GDM1 (cell line): ENCODE data around the gene GALNT14.
"Not testable (repeated sequence)": the region's sequence is repeated elsewhere in the genome, so short reads cannot be mapped to it uniquely, and the experiment has no call there.

Experiments used
- DNase-seq: peaks from one replicate; lab custom pipeline; 2025; lab: John Stamatoyannopoulos, UW

The GALNT14 gene

DNA sequence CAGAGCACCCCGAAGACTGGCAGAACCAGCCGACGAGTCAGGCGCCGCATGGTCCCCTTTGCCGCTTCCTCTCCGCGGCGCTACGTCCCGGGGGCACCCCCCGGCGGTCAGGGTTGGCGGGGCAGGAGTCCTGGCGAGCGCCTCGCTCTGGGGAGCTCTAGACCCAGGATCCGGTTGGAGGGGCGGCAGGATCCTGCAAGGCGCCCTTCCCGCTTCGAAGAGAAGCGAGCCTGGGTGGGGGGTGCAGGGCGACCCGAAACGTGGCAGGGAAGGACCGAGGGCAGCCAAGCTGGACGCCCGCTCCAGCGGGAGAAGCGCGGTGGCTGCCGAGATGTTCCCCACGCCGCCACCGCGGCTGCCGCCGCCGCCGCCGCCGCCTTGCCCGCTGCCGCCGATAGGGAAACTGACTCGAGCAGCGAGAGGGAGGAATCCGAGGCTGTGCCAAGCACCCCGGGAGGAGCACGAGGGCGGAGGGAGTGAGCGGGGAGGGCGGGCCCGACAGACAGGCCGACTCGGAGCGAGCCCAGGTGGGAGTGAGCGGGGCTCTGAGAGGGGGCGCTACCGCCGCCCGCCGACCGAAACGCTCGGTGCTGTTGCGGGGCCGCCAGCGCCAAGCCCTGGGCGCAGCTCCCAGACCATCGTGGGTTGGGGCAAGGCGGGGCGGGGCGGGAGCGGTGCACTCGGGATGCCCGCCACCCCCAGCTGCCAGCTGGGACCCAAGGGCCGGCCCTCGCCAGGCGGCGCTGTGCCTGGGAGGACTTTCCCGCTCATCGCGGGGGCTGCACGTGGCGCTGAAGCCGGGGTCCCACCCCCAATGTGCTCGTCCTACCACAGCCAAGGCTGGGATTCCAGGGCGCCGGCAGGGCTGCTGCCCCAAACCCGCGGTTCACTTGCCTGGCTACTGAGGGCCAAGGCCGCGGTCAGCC is at the start of gene GALNT14:
Gene GALNT14 (minus strand): TSS at position 404 of the 926 bp plus-strand sequence. CDS start 354 bp downstream, at position 50.
- DNase-seq, result no peak

GRCh38 chr2:31187166-31187565 is 48.9 kb upstream of the GALNT14 start:
- DNase-seq, result no peak

GRCh38 chr2:31183973-31184372 is 45.7 kb upstream of the GALNT14 start:
- not testable (repeated sequence) for DNase-seq

GRCh38 chr2:31176742-31177141 is 38.5 kb upstream of the GALNT14 start:
- DNase-seq, result no peak

DNA sequence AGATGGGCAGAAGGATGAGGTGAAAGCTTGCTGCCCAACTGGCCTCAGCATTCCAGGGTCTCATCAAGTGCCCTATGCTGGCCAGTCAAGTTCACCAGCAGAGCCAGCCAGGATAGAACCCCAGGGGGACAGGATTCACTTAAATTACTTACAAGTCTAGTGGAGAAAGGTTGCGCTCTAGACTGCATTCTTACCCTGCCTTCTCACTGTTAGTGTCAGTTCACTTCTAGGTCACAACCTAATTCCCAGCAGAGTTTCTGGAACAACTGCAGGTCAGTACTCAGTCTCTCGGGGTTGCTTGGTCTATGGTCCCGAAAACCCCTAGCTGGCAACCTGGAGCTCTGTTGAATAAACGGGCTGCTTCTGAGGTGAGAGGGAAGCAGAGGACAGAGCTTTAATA is 32.9 kb upstream of the GALNT14 start:
- DNase-seq, result no peak

GRCh38 chr2:31170071-31170698 is 31.9 kb upstream of the GALNT14 start:
- peak; percentile 46 for DNase-seq

GRCh38 chr2:31168291-31168690 is 30.1 kb upstream of the GALNT14 start:
- DNase-seq, result no peak

DNA sequence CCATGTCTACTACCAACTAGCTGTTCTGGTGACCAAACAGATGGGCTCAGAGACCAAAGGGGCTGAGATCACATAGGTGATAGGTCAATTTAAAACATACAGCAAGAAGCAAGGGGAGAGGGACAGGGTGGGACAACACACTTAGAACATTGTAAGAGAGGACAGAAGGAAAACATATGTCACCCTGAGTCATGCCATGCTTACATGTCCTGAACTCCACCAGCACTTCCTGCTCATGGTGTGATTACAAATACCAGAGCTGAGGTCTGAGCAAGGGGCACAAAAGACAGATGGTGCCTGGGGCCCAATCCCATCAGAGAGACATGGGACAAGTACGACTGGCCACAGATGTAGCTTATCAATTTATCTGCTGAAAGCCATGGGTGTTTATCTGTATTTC is 28.7 kb upstream of the GALNT14 start:
- no peak for DNase-seq

DNA sequence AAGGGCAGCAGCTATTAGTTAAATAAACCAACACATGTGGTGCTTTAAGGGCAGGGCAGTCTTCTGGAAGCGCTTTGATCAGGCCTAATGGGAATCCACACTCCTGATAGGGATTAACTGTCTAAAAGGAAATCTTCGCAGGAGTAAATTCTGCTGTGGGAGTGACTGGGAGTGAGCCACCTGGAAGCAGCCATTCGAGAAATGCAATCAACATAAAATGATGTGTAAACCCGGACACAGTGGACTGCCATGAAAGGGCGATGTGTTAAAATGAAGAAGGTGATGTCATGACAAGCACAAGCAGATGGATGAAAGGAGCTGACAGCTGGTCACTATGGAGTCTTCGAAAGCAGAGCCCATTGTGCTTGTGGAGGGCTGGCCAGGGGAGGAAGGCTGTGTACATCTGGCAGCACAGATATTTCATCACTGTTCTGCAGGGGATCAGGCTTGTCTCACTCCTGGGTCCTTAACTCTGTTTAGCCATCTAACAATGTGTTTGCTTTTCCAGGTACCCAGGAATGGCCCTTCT is 24.8 kb upstream of the GALNT14 start:
- no peak for DNase-seq

- DNase-seq, result no peak
Observed at GRCh38 chr2:31161637-31162036, 23.4 kb upstream of the GALNT14 start.

DNA sequence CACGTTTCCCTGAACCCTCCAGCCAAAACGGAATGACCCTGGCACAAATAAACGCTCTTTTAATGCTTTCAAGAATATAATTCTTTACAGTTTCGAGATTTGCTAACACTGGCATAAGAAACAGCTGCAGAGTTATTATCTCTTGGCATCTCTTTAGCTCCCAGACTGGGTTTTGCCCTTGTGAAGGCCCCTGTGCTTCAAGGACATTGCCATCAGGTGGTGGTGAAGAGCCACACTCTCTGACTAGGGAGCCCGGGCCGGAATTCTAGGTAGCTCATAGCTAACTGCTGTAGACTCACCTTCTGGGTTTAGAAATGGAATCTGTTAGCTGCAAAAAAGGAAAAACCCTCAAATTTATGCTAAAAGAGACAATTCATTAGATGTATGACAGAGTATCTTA is 13.3 kb upstream of the GALNT14 start:
- no peak for DNase-seq

- no peak for DNase-seq
Observed at GRCh38 chr2:31150120-31150670, 12.0 kb upstream of the GALNT14 start.

- DNase-seq, result no peak
Observed at GRCh38 chr2:31148514-31148913, 10.3 kb upstream of the GALNT14 start.

DNA sequence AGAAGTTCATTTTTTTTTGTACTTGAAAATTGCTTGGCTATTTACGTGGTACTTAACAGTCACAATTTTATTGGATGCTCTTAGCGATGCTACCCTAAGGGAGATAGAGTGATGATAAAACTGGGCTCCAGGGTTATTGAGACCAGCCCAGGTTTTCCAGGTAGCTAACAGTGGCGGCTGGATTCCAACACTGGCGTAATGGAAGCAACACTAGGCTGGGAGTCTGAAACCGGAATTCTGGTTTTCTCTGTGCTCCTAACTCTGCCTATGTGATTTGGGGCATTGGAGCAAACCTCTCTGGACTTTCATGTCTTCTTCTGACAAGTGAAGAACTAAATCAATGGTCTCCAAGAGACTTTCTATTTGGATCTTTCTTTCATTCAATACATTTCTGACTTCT is 9.4 kb upstream of the GALNT14 start:
- DNase-seq, result no peak

- DNase-seq, result no peak
Observed at GRCh38 chr2:31142110-31142509, 3.9 kb upstream of the GALNT14 start.

GRCh38 chr2:31141443-31142085 is 3.3 kb upstream of the GALNT14 start:
- DNase-seq, result no peak

DNA sequence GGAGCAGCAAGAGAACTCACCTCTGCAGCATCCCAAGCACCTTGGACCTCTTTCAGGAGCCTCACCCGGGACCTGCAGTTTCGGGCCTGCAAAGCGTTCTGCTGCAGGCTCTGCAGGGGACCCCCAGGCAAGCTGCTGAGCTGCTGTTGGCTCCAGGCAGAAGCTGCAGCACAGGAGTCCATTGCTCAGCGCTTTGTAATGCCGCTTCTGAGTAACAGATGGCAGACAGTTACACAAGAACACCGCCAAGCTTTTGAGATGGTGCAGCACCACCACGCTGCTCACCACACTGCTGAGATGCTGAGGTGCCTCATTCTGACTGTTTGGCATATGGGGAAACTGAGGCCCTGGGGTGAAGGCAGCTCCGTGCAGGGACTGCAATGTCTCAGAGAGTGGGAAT is 1.9 kb upstream of the GALNT14 start:
- DNase-seq, result no peak

DNA sequence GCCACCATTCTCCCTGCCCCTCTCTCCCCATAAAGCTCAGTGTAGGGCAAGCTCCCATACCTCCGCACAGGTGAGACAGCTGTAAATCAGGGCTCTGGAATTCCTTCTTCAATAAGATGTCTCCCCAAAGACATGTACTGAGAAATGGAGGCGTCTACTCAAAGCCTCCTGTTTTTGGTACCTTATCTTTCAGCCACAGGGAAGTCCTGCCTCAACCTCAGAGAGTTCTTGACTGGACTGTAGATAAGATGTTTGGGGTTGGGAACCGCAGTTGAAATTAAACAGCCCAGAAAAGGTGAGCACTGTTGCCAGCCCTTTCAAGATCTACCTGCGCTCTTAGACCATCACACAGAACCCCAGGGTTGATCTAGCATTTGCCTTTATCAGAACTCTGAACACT is 1.4 kb upstream of the GALNT14 start:
- DNase-seq, result no peak

GRCh38 chr2:31137211-31138036 is 816 bp downstream of the GALNT14 start:
- no peak for DNase-seq

GRCh38 chr2:31136732-31137131 is 1.5 kb downstream of the GALNT14 start:
- DNase-seq, result no peak

DNA sequence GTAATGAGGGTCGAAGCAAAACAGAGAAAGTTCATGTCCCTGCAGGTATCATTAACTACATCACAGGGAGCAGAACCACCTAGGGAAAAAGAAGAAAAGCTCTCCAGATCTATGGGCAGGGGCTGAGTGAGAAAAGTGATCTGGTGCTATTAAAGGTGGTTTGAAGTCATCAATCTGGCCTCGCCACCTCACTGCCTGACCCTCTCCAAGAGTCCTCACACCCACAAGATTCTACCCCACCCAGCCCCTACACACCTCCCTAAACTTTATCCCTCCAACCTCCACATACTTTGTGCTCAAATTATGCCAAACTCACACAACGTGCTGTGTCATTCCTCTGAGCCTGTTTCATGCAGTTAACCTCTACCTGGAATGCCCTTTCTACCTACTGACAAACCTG is 2.2 kb downstream of the GALNT14 start:
- DNase-seq, result no peak
